ENCODE results near the gene RHNO1.

DNA sequence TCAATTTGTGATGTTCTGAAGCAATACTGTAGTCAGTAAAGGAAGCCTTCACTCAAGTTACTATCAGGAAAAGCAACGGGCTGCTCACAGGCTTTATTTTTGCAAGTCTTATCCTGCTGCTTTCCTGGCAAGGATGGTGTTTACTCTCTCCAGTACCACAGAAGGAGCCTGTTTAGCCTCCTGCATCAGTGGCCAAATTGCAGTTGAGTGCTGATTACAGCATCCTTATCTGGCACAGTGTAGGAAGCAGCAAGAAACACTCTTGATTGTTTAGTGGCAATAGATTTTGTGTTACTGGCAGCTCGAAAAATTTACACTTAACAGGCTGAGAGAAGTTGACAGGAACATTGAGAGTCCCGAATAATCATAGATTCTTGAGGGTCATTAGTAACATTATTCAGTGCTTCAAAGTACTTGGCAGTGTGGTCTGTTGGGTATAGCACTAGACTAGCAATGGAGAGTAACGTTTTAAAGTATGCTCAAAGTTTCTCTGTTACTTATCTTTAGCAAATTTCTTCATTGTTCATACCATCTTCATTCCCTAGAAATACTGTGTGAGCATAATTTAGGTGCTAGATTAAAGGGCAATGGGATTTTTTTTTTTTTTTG is 25.4 kb downstream of the RHNO1 start:
- TF ChIP-seq SP1 (IDR thresholded peaks at IDR 0.05; ENCODE audit: low read depth, low read length) (no peak), HDAC6 (IDR thresholded peaks at IDR 0.05; ENCODE audit: low read depth, low read length) (no peak), CREB1 (IDR thresholded peaks at IDR 0.05) (no peak), RNF2 (IDR thresholded peaks at IDR 0.05; ENCODE audit: borderline replicate concordance, low read depth, low read length, missing control alignments, poor library complexity, severe bottlenecking) (no peak), POLR2AphosphoS5 (IDR thresholded peaks at IDR 0.05; ENCODE audit: low read depth, low read length) (no peak), SIRT6 (IDR thresholded peaks at IDR 0.05; ENCODE audit: low read length) (no peak), EZH2 (IDR thresholded peaks at IDR 0.05; ENCODE audit: low read depth, low read length, severe bottlenecking) (no peak), POLR2A (IDR thresholded peaks at IDR 0.05; ENCODE audit: control extremely low read depth in 1 of 2, low read depth in 2 of 2, low read length in 2 of 2) (no peak), SRF (IDR thresholded peaks at IDR 0.05; ENCODE audit: low read depth, low read length) (no peak), TEAD4 (IDR thresholded peaks at IDR 0.05; ENCODE audit: low read depth, low read length) (no peak), EP300 (IDR thresholded peaks at IDR 0.05; ENCODE audit: borderline replicate concordance in 1 of 2, low read depth in 2 of 2, low read length in 2 of 2) (no peak)
- TF ChIP-seq, protein P1, sequence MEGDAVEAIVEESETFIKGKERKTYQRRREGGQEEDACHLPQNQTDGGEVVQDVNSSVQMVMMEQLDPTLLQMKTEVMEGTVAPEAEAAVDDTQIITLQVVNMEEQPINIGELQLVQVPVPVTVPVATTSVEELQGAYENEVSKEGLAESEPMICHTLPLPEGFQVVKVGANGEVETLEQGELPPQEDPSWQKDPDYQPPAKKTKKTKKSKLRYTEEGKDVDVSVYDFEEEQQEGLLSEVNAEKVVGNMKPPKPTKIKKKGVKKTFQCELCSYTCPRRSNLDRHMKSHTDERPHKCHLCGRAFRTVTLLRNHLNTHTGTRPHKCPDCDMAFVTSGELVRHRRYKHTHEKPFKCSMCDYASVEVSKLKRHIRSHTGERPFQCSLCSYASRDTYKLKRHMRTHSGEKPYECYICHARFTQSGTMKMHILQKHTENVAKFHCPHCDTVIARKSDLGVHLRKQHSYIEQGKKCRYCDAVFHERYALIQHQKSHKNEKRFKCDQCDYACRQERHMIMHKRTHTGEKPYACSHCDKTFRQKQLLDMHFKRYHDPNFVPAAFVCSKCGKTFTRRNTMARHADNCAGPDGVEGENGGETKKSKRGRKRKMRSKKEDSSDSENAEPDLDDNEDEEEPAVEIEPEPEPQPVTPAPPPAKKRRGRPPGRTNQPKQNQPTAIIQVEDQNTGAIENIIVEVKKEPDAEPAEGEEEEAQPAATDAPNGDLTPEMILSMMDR (IDR thresholded peaks at IDR 0.05; ENCODE audit: control extremely low read depth in 1 of 3, insufficient read depth in 1 of 3, low read depth in 1 of 3, low read length in 3 of 3): no peak
- TF ChIP-seq, protein P2, sequence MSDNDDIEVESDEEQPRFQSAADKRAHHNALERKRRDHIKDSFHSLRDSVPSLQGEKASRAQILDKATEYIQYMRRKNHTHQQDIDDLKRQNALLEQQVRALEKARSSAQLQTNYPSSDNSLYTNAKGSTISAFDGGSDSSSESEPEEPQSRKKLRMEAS (IDR thresholded peaks at IDR 0.05): no peak
